K562 (cell line): ENCODE measurements around the gene AGA. TPM values are rescaled to one million over a fixed set of nuclear protein-coding genes. Genes with fewer than 3 reads are reported as not detected.

Experiments
- ARHGAP35 ChIP-seq: fragments of 450-650 bp; IDR thresholded peaks from 2 replicates; pipeline ENCODE4 v1.6.1; 2018; ENCODE audit not compliant: partially characterized antibody
- ARID1B ChIP-seq: fragments of 450-650 bp; IDR thresholded peaks from 2 replicates; pipeline ENCODE4 v1.6.1; 2016; ENCODE audit warnings: antibody characterized with exemption, mild to moderate bottlenecking, inconsistent platforms
- DACH1 ChIP-seq: fragments of 450-650 bp; IDR thresholded peaks from 2 replicates; pipeline ENCODE4 v1.6.1; 2018; ENCODE audit not compliant: partially characterized antibody
- E2F5 ChIP-seq: sonication (generic); formaldehyde crosslinking; IDR thresholded peaks from 2 replicates; pipeline ENCODE4 v1.8.0; 2022; ENCODE audit warnings: mild to moderate bottlenecking, missing genetic modification reagents
- ELF2 ChIP-seq: fragments of 250-450 bp; sonication (Bioruptor Pico); IDR thresholded peaks from 2 replicates; pipeline ENCODE4 v1.5.0; 2021; ENCODE audit warnings: mild to moderate bottlenecking
- ESRRA ChIP-seq: fragments of 450-650 bp; IDR thresholded peaks from 2 replicates; pipeline ENCODE4 v1.6.1; 2014; ENCODE audit warnings: low read depth, mild to moderate bottlenecking, moderate library complexity, borderline replicate concordance
- GABPA ChIP-seq: fragments of 200-800 bp; sonication (Bioruptor generic); conservative IDR thresholded peaks from 2 replicates; pipeline ENCODE4 v1.6.1; 2016; ENCODE audit warnings: low read depth, missing genetic modification characterization, missing compliant biosample characterization
- GTF2A2 ChIP-seq: IDR thresholded peaks from 2 replicates; pipeline ENCODE4 v1.6.1; 2016; ENCODE audit warnings: mild to moderate bottlenecking, missing genetic modification characterization, missing compliant biosample characterization
- HNRNPH1 ChIP-seq: fragments of 200-400 bp; formaldehyde crosslinking; optimal IDR thresholded peaks from 2 replicates; pipeline ENCODE3; 2017; ENCODE audit warnings: low read depth, mild to moderate bottlenecking, low read length, moderate library complexity
- KAT7 ChIP-seq: sonication (generic); formaldehyde crosslinking; IDR thresholded peaks from 2 replicates; pipeline ENCODE4 v1.8.0; 2022; ENCODE audit warnings: missing genetic modification reagents, mild to moderate bottlenecking, borderline replicate concordance
- NCOA1 ChIP-seq: fragments of 450-650 bp; IDR thresholded peaks from 2 replicates; pipeline ENCODE4 v1.6.1; 2016; ENCODE audit warnings: low read depth
- NCOA6 ChIP-seq: fragments of 450-650 bp; IDR thresholded peaks from 2 replicates; pipeline ENCODE4 v1.6.1; 2017; ENCODE audit warnings: mild to moderate bottlenecking
- NR0B1 ChIP-seq: fragments of 450-650 bp; IDR thresholded peaks from one replicate; pipeline ENCODE4 v1.6.1; 2018; ENCODE audit warnings: mild to moderate bottlenecking, moderate library complexity; ENCODE audit not compliant: partially characterized antibody
- PTRF ChIP-seq: fragments of 450-650 bp; IDR thresholded peaks from 2 replicates; pipeline ENCODE4 v1.6.1; 2016; ENCODE audit warnings: mild to moderate bottlenecking, missing genetic modification characterization, missing compliant biosample characterization
- RBM39 ChIP-seq: fragments of 200-400 bp; formaldehyde crosslinking; optimal IDR thresholded peaks from 2 replicates; pipeline ENCODE3; 2018; ENCODE audit warnings: low read depth, low read length
- SREBF2 ChIP-seq: sonication (generic); formaldehyde crosslinking; IDR thresholded peaks from 2 replicates; pipeline ENCODE4 v1.4.0; 2020; ENCODE audit warnings: mild to moderate bottlenecking, missing genetic modification reagents
- TAF15 ChIP-seq: fragments of 200-400 bp; formaldehyde crosslinking; IDR thresholded peaks from 2 replicates; pipeline ENCODE4 v1.6.1; 2017; ENCODE audit warnings: mild to moderate bottlenecking, low read depth, low read length, moderate library complexity
- TCFL5 ChIP-seq: fragments of 250-450 bp; sonication (Bioruptor Pico); conservative IDR thresholded peaks from 2 replicates; pipeline ENCODE4 v1.6.1; 2021; ENCODE audit warnings: mild to moderate bottlenecking, moderate library complexity, matching md5 sums
- U2AF1 ChIP-seq: fragments of 200-400 bp; formaldehyde crosslinking; optimal IDR thresholded peaks from 2 replicates; pipeline ENCODE3; 2017; ENCODE audit warnings: mild to moderate bottlenecking, low read depth, low read length, moderate library complexity
- XRCC5 ChIP-seq: fragments of 200-400 bp; formaldehyde crosslinking; IDR thresholded peaks from 2 replicates; pipeline ENCODE4 v1.6.1; 2017; ENCODE audit warnings: low read depth, mild to moderate bottlenecking, low read length
- ZBTB33 ChIP-seq: sonication (generic); formaldehyde crosslinking; IDR thresholded peaks from 2 replicates; pipeline ENCODE4 v1.8.1; 2023; ENCODE audit warnings: mild to moderate bottlenecking, missing genetic modification reagents
- ZEB2 ChIP-seq: fragments of 450-650 bp; IDR thresholded peaks from 2 replicates; pipeline ENCODE4 v1.6.1; 2016
- ZKSCAN3 ChIP-seq: fragments of 250-450 bp; sonication (Bioruptor Pico); IDR thresholded peaks from 2 replicates; pipeline ENCODE4 v1.4.0; 2020
- ZNF766 ChIP-seq: fragments of 200-800 bp; sonication (Bioruptor generic); conservative IDR thresholded peaks from 2 replicates; pipeline ENCODE4 v1.6.1; 2016; ENCODE audit warnings: missing genetic modification characterization, missing compliant biosample characterization
- polyA plus RNA-seq, 8 experiments: library from polyadenylated mRNA; depleted of rRNA in 4 of 8; stranded (reverse) in 5 of 8; unstranded in 3 of 8; fragments of >200 nt; fragmentation: Nextera tagmentation in 2 of 8; fragmentation: Illumina TruSeq in 1 of 8; extraction: Ambion mirVana in 2 of 8; extraction: Trizol in 1 of 8; gene quantifications; 2 replicates each; pipeline versions ENCODE4 v1.2.1 to v1.2.3, GENCODE V29; 2011 to 2014; ENCODE audit warnings: inconsistent platforms in 1 of 8, missing spikeins in 1 of 8
- total RNA-seq, 7 experiments: library from RNA; depleted of rRNA in 6 of 7; stranded (reverse); fragments of >200 nt in 6 of 7; fragmentation: Illumina TruSeq in 2 of 7; extraction: Trizol in 2 of 7; gene quantifications; 2 replicates each; pipeline versions ENCODE4 v1.2.1 to v1.2.3, GENCODE V29; 2011 to 2021; ENCODE audit warnings: low replicate concordance in 1 of 7

The AGA gene
- total and polyA plus RNA-seq, 9 of the 15 experiments (the other 6 are each of a cell fraction or from before 2014, with no cell fraction given): 8.5 to 25.0 (median 12.6) TPM

GRCh38 chr4:177441803-177442622, at the start of gene AGA (continued):
- no peak for TF ChIP-seq PTRF
- TF ChIP-seq ZEB2: peak; percentile 40; the same call in 1 of the 2 replicates
- no peak for TF ChIP-seq ZBTB33 (CRISPR knock-in tag)
- TF ChIP-seq SREBF2: no peak
- peak; percentile 93 for TF ChIP-seq ARHGAP35
- no peak for TF ChIP-seq KAT7 (CRISPR knock-in tag)
- TF ChIP-seq ELF2 (CRISPR knock-in tag): 0 out of 2 replicates have a peak, but pooled peaks have one; percentile 17
- no peak for TF ChIP-seq GTF2A2 (tag)
- peak; percentile 49; the same call in 1 of the 2 replicates for TF ChIP-seq NCOA1
- no peak for TF ChIP-seq RBM39
- TF ChIP-seq DACH1: no peak
- TF ChIP-seq ESRRA: peak; percentile 71; the same call in 1 of the 2 replicates
- no peak for TF ChIP-seq NR0B1
- no peak for TF ChIP-seq U2AF1
- TF ChIP-seq GABPA (tag): peak; percentile 69
- TF ChIP-seq ZKSCAN3: no peak
- no peak for TF ChIP-seq HNRNPH1
- TF ChIP-seq TCFL5 (CRISPR knock-in tag): no peak
- peak; percentile 46; the same call in 1 of the 2 replicates for TF ChIP-seq ZNF766 (CRISPR knock-in tag)
- TF ChIP-seq ARID1B: no peak; the same call in 1 of the 2 replicates
- TF ChIP-seq XRCC5: no peak; the same call in 1 of the 2 replicates
- no peak for TF ChIP-seq NCOA6
- no peak for TF ChIP-seq TAF15
- no peak for TF ChIP-seq E2F5
